HCT116 (cell line): Measurements from ENCODE around the gene OSBPL8. TPM values are rescaled to one million over a fixed set of nuclear protein-coding genes. Genes with fewer than 3 reads are reported as not detected.

Experiments used
- ATAC-seq: fragments of 200-7000 bp; cut with Tn5 transposase; 2 replicates; pipeline ENCODE4 v1.9.1; 2020; ENCODE audit warnings: mild to moderate bottlenecking, moderate library complexity
- BruUV-seq: library from RNA; stranded (reverse); fragments of 400-500 nt; replicated peaks from 2 replicates; lab custom pipeline; 2021; lab: Mats Ljungman, UMichigan
- CTCF ChIA-PET: fragments of 300-600 bp; sonication (Branson Sonifier 250); formaldehyde crosslinking; loops from one replicate; lab custom pipeline; 2021; ENCODE audit warnings: antibody characterized with exemption; lab: Charles Lee
- POLR2A ChIA-PET: fragments of 300-600, 350-600 bp; sonication (Branson Sonifier 250); formaldehyde crosslinking; loops from one replicate; lab custom pipeline; 2021; ENCODE audit warnings: antibody characterized with exemption; lab: Charles Lee
- RAD21 ChIA-PET, 2 experiments: fragments of 300-600 bp; sonication (Branson Sonifier 250); formaldehyde crosslinking; loops; one replicate each; lab custom pipeline; 2023; ENCODE audit warnings: low total read pairs in 2 of 2; ENCODE audit not compliant: uncharacterized antibody in 2 of 2, unreplicated experiment in 2 of 2, low non-redundant PET in 1 of 2; lab: Charles Lee
- DNase-seq: peaks from one replicate; pipeline ENCODE4 v3.0.0-alpha.2; 2010; ENCODE audit warnings: low read depth, low spot score
- H2AFZ ChIP-seq: fragments of 200-600 bp; shearing (Covaris generic), sonication (generic); 2 replicates; pipeline ENCODE4 v1.6.1; 2017; ENCODE audit warnings: low read depth, mixed run types, mixed read lengths, antibody characterized with exemption, low read length; ENCODE audit not compliant: poor library complexity, severe bottlenecking
- H3K27ac ChIP-seq: 2 replicates; pipeline ENCODE4 v1.5.1; 2012; ENCODE audit warnings: low read depth, low read length
- H3K27me3 ChIP-seq: fragments of 200-600 bp; sonication (generic); 2 replicates; pipeline ENCODE4 v1.6.1; 2016; ENCODE audit warnings: mixed run types, low read length, mixed read lengths; ENCODE audit not compliant: insufficient read depth
- H3K36me3 ChIP-seq, 2 experiments: fragments of 200-500 bp in 1 of 2; fragments of 200-600 bp in 1 of 2; sonication (Bioruptor generic) in 1 of 2; sonication (generic) in 1 of 2; 2 replicates each; pipeline versions ENCODE4 v1.5.1 to v1.6.1; 2014 to 2016; ENCODE audit warnings: low read length in 2 of 2, inconsistent platforms in 1 of 2, mixed read lengths in 1 of 2, mixed run types in 1 of 2; ENCODE audit not compliant: insufficient read depth in 2 of 2, control insufficient read depth in 1 of 2
- H3K4me1 ChIP-seq, 2 experiments: fragments of 200-600 bp in 1 of 2; sonication (generic) in 1 of 2; 2 replicates each; pipeline versions ENCODE4 v1.5.1 to v1.6.1; 2012 to 2017; ENCODE audit warnings: low read length in 2 of 2, inconsistent platforms in 1 of 2, mild to moderate bottlenecking in 1 of 2, mixed read lengths in 1 of 2, mixed run types in 1 of 2, moderate library complexity in 1 of 2; ENCODE audit not compliant: insufficient read depth in 2 of 2, control insufficient read depth in 1 of 2
- H3K4me2 ChIP-seq: fragments of 200-600 bp; sonication (generic); 2 replicates; pipeline ENCODE4 v1.6.1; 2017; ENCODE audit warnings: mixed run types, low read length, mixed read lengths
- H3K4me3 ChIP-seq, 2 experiments: fragments of 200-600 bp in 1 of 2; sonication (generic) in 1 of 2; replicated peaks in 1 of 2; 2 replicates each; pipeline ENCODE4 v1.5.1; 2011 to 2016; ENCODE audit warnings: low read length in 2 of 2, control low read depth in 1 of 2, low read depth in 1 of 2, mild to moderate bottlenecking in 1 of 2, mixed read lengths in 1 of 2, mixed run types in 1 of 2
- H3K79me2 ChIP-seq: fragments of 200-600 bp; sonication (generic); 2 replicates; pipeline ENCODE4 v1.6.1; 2017; ENCODE audit warnings: mild to moderate bottlenecking, mixed run types, low read length, moderate library complexity, mixed read lengths; ENCODE audit not compliant: insufficient read depth
- H3K9ac ChIP-seq: fragments of 200-600 bp; sonication (generic); 2 replicates; pipeline ENCODE4 v1.6.1; 2016; ENCODE audit warnings: low read length, mixed read lengths
- H3K9me2 ChIP-seq: fragments of 200-600 bp; sonication (generic), shearing (Covaris generic); 2 replicates; pipeline ENCODE4 v1.6.1; 2017; ENCODE audit warnings: mixed run types, mild to moderate bottlenecking, moderate library complexity; ENCODE audit not compliant: insufficient read depth
- H3K9me3 ChIP-seq, 2 experiments: fragments of 200-500 bp in 1 of 2; fragments of 200-600 bp in 1 of 2; sonication (Bioruptor generic) in 1 of 2; sonication (generic) in 1 of 2; 2 replicates each; pipeline ENCODE4 v1.6.1; 2014 to 2017; ENCODE audit warnings: low read length in 2 of 2, mixed read lengths in 2 of 2, inconsistent platforms in 1 of 2, low read depth in 1 of 2, mild to moderate bottlenecking in 1 of 2, mixed run types in 1 of 2, moderate library complexity in 1 of 2; ENCODE audit not compliant: control insufficient read depth in 1 of 2, insufficient read depth in 1 of 2
- H4K20me1 ChIP-seq: fragments of 200-600 bp; sonication (generic), shearing (Covaris generic); 2 replicates; pipeline ENCODE4 v1.6.1; 2017; ENCODE audit warnings: mixed run types, mild to moderate bottlenecking, moderate library complexity; ENCODE audit not compliant: insufficient read depth
- ATF3 ChIP-seq: IDR thresholded peaks from 2 replicates; pipeline ENCODE4 v1.6.1; 2012
- CBX3 ChIP-seq: IDR thresholded peaks from 2 replicates; pipeline ENCODE4 v1.6.1; 2012; ENCODE audit warnings: low read depth
- CEBPB ChIP-seq: IDR thresholded peaks from 2 replicates; pipeline ENCODE4 v1.6.1; 2012; ENCODE audit warnings: low read depth
- CTCF ChIP-seq, 3 experiments: fragments of 200-600 bp in 1 of 3; sonication (generic) in 1 of 3; IDR thresholded peaks in 2 of 3; conservative IDR thresholded peaks in 1 of 3; 2 replicates each; pipeline ENCODE4 v1.5.1; 2012 to 2017; ENCODE audit warnings: low read depth in 2 of 3, low read length in 2 of 3, antibody characterized with exemption in 1 of 3, borderline replicate concordance in 1 of 3, control low read depth in 1 of 3, mild to moderate bottlenecking in 1 of 3, mixed read lengths in 1 of 3, mixed run types in 1 of 3, moderate library complexity in 1 of 3; ENCODE audit not compliant: insufficient read depth in 1 of 3
- ELF1 ChIP-seq: IDR thresholded peaks from 2 replicates; pipeline ENCODE4 v1.6.1; 2012; ENCODE audit warnings: low read depth, borderline replicate concordance
- EZH2 ChIP-seq: fragments of 200-600 bp; sonication (generic); IDR thresholded peaks from 2 replicates; pipeline ENCODE4 v1.6.1; 2017; ENCODE audit warnings: antibody characterized with exemption, mixed run types
- EZH2phosphoT487 ChIP-seq: fragments of 200-600 bp; IDR thresholded peaks from 2 replicates; pipeline ENCODE4 v1.6.1; 2018; ENCODE audit warnings: antibody characterized with exemption, borderline replicate concordance
- FOSL1 ChIP-seq: IDR thresholded peaks from 2 replicates; pipeline ENCODE4 v1.6.1; 2012; ENCODE audit warnings: low read depth
- JUND ChIP-seq: IDR thresholded peaks from 2 replicates; pipeline ENCODE4 v1.6.1; 2012
- MAX ChIP-seq: IDR thresholded peaks from 2 replicates; pipeline ENCODE4 v1.6.1; 2012
- POLR2A ChIP-seq: IDR thresholded peaks from 2 replicates; pipeline ENCODE4 v1.7.0; 2011; ENCODE audit warnings: borderline replicate concordance; ENCODE audit not compliant: insufficient read depth, insufficient read length; ENCODE audit errors: extremely low read depth
- POLR2AphosphoS5 ChIP-seq: IDR thresholded peaks from 2 replicates; pipeline ENCODE4 v1.6.1; 2011; ENCODE audit warnings: mild to moderate bottlenecking, low read depth, low read length, moderate library complexity
- REST ChIP-seq: IDR thresholded peaks from 2 replicates; pipeline ENCODE4 v1.6.1; 2012; ENCODE audit warnings: low read depth
- SIN3A ChIP-seq: IDR thresholded peaks from 2 replicates; pipeline ENCODE4 v1.6.1; 2012; ENCODE audit warnings: low read depth
- SP1 ChIP-seq: IDR thresholded peaks from 2 replicates; pipeline ENCODE4 v1.6.1; 2012; ENCODE audit warnings: low read depth
- SRF ChIP-seq: IDR thresholded peaks from 2 replicates; pipeline ENCODE4 v1.6.1; 2012; ENCODE audit warnings: low read depth
- TCF7L2 ChIP-seq: IDR thresholded peaks from 2 replicates; pipeline ENCODE4 v1.7.0; 2011; ENCODE audit warnings: borderline replicate concordance, inconsistent platforms; ENCODE audit not compliant: insufficient read depth, insufficient read length; ENCODE audit errors: extremely low read depth
- YY1 ChIP-seq: IDR thresholded peaks from 2 replicates; pipeline ENCODE4 v1.6.1; 2011; ENCODE audit warnings: low read length, low read depth, moderate library complexity, mild to moderate bottlenecking; ENCODE audit not compliant: insufficient replicate concordance; ENCODE audit errors: extremely low read depth
- intact Hi-C: fragments of 100-400 bp; cut with micrococcal nuclease; formaldehyde crosslinking; loops from 2 replicates; pipeline ENCODE4 v1.10.0; 2022
- total RNA-seq: library from RNA; stranded (reverse); gene quantifications from one replicate; pipeline ENCODE4 v1.2.1, GENCODE V29; 2021; ENCODE audit not compliant: unreplicated experiment

Gene OSBPL8
- total RNA-seq, 1 experiment from 2014 or later = 115 TPM

GRCh38 chr12:76530516-76530915 is 29.1 kb downstream of the OSBPL8 start:
- Histone ChIP-seq H3K4me3 (no peak overlapping the region), H3K9me2 (no peaks in the 10 kb centered on the region), H3K27ac (no peak overlapping the region), H3K36me3 (no peaks in the 10 kb centered on the region), H2AFZ (no peak overlapping the region), H3K4me2 (no peak overlapping the region), H3K79me2 (peaks cover 70% of the 10 kb centered on the region), H3K9ac (no peak overlapping the region), H4K20me1 (no peaks in the 10 kb centered on the region; the same call in 1 of the 2 replicates), H3K4me1 (no peaks in the 10 kb centered on the region), H3K9me3 (no peaks in the 10 kb centered on the region), H3K27me3 (no peaks in the 10 kb centered on the region)
- no peak for DNase-seq
- POLR2A ChIA-PET = no interaction called here
- TF ChIP-seq EZH2 (no peak), SP1 (no peak), POLR2A (no peak), ELF1 (no peak), EZH2phosphoT487 (no peak), ATF3 (no peak), CEBPB (no peak), SRF (no peak), CBX3 (no peak), TCF7L2 (no peak), REST (no peak), MAX (no peak), SIN3A (no peak), YY1 (no peak), POLR2AphosphoS5 (no peak), FOSL1 (no peak), JUND (no peak), CTCF (IDR thresholded peaks at IDR 0.05 in 2 of 3, conservative IDR thresholded peaks at IDR 0.05 in 1 of 3; ENCODE audit: borderline replicate concordance in 1 of 3, insufficient read depth in 1 of 3, low read depth in 2 of 3, low read length in 2 of 3) (no peak)
- ATAC-seq = no peak
- intact Hi-C loops = no loop called here
- RAD21 ChIA-PET = no interaction called here
- BruUV-seq = no TSS peak
- CTCF ChIA-PET = no interaction called here
